ENCODE data around the gene CTSD. TPM values are rescaled to one million over a fixed set of nuclear protein-coding genes. Genes with fewer than 3 reads are reported as not detected.
"Not testable (repeated sequence)": the region's sequence is repeated elsewhere in the genome, so short reads cannot be mapped to it uniquely, and the experiment has no call there.

The CTSD gene
- total RNA-seq = 10 to 100 TPM; 38.8 to 41.5 TPM

DNA sequence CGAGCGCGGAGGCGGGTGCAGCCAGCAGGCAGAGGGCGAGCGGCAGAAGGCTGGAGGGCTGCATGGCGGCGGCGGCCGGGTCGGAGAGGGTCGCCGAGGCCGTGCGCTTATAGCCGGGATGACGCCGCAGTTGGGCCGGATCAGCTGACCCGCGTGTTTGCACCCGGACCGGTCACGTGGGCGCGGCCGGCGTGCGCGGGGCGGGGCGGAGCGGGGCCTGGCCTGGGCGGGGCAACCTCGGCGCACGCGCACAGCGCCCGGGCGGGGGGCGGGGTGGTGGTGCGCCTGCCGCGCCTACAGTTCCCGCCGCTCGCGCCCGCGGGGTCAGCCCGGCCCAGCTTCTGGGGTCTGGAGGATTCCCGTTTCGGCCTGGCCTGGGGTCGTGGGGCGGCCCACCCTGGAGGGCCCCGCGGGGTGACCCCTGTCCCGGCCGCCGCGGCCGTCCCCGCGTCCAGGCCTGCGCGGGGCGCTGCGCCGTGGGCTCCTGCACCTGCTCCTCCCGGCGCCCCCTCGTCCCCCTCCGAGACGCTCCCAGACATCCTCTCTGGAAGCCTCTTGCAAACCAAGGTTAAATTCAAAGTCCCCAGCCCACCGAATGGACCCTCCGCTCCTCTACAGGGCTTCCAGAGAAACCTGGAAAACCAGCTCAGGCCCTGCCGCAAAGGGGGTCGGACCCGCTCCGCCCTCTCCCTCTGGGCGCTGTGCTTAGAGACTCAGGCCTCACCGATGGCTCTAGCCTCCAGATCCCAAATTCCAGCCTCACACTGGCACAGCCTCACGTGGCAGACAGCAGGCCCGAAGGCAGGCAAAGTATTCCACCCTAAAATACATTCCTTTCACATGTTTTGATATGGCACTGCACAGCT, at the start of gene CTSD:
Gene CTSD (minus strand): TSS at position 132 of the 866 bp plus-strand sequence. CDS start 68 bp downstream, at position 64.
- Mint-ChIP-seq H3K27ac (peak within 1 kb of the TSS; percentile 58), H3K9me3 (ENCODE audit: low read depth) (no peaks in the 10 kb centered on the region), H3K4me1 (peaks cover 35% of the 10 kb centered on the region), H3K4me3 (peak within 1 kb of the TSS; percentile 83), H3K27me3 (no peaks in the 10 kb centered on the region), H3K36me3 (ENCODE audit: low read depth) (no peaks in the 10 kb centered on the region)
- DNase-seq (peak; percentile 94), ATAC-seq (peak; percentile 91)
- intact Hi-C loops (cut with DNase I, micrococcal nuclease) = loop anchor here in 1 of 2 experiments (1.0 to 10.0 kb wide), 6 partner anchors 8 to 919 kb away; partner anchors contain the start of genes DUSP8, LSP1, POLR2L and TSPAN4
- POLR2A ChIA-PET = no interaction called here
- CTCF ChIA-PET = interaction anchor here (0.5 to 1.0 kb wide), 4 partner anchors 9 to 206 kb away, joined by 3 to 4 read pairs (median 4); no protein-coding TSS in a partner anchor

DNA sequence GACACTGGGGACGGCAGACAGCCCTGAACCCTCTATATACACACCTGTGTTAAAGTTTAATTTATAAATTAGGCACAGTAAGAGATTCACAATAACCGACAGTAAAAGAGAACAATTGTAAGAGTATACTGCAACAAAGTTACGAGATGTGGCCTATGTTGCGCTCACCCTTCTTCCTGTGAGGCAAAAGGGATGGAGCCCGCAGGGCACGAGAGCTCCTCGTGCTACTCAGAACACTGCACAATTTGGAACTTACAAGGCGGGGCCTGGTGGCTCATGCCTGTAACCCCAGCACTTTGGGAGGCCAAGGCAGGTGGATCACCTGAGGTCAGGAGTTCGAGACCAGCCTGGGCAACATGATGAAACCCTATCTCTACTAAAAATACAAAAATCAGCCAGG, 49.6 kb upstream of the CTSD start:
- POLR2A ChIA-PET; DNase-seq; H3K9me3 Mint-ChIP-seq (ENCODE audit: low read depth); ATAC-seq; CTCF ChIA-PET; H3K27me3 Mint-ChIP-seq; H3K36me3 Mint-ChIP-seq (ENCODE audit: low read depth); H3K4me3 Mint-ChIP-seq; H3K27ac Mint-ChIP-seq; H3K4me1 Mint-ChIP-seq; intact Hi-C loops (cut with DNase I, micrococcal nuclease): not testable (repeated sequence)

DNA sequence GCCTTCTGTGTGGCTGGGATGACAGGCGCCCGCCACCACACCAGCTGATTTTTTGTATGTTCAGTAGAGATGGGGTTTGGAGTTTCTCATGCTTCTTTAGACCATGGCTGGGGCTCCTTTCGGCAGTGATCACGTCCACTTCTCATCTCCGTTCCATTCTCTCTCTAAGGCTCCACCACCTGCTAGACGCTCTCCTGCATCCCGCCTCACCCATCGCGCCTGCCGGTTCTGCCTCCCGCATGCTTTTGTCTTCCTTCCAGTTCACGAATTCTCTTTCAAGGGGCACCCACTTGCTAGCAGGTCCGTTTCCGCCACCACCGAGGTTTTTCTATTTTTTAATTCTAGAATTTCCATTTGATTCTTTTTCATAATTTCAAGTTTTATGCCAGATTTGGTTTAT, 49.1 kb upstream of the CTSD start:
- Mint-ChIP-seq H3K27ac (no peak overlapping the region), H3K36me3 (ENCODE audit: low read depth) (no peaks in the 10 kb centered on the region), H3K27me3 (no peaks in the 10 kb centered on the region), H3K4me1 (no peaks in the 10 kb centered on the region), H3K9me3 (ENCODE audit: low read depth) (no peaks in the 10 kb centered on the region), H3K4me3 (no peak overlapping the region)
- DNase-seq (no peak), ATAC-seq (no peak)
- intact Hi-C loops (cut with DNase I, micrococcal nuclease) = no loop called here
- CTCF ChIA-PET = interaction anchor here (0.7 kb wide), 1 partner anchor 340 kb away, joined by 3 read pairs; no protein-coding TSS in a partner anchor
- POLR2A ChIA-PET = no interaction called here

DNA sequence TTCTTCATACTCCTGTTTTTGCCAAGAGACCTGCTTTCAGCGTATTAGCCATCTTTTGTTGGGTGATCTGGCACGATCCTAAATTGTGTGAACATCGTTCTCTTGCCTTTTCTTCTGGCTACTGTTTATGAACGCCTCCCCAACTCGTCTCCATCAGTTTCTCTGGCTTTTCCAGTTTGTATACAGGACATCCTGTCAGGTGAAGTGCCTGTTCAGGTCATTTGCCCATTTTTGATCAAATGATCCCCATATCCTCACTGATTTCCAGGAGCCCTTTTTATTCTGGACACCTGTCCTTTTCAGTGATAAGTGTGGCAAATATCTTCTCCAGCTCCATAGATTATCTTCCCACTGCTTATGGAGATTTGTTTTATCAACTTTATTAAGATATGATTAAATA, 48.5 kb upstream of the CTSD start:
- no peaks in the 10 kb centered on the region for H3K4me1 Mint-ChIP-seq
- CTCF ChIA-PET = interaction anchor here (0.7 kb wide), 1 partner anchor 341 kb away, joined by 3 read pairs; no protein-coding TSS in a partner anchor

DNA sequence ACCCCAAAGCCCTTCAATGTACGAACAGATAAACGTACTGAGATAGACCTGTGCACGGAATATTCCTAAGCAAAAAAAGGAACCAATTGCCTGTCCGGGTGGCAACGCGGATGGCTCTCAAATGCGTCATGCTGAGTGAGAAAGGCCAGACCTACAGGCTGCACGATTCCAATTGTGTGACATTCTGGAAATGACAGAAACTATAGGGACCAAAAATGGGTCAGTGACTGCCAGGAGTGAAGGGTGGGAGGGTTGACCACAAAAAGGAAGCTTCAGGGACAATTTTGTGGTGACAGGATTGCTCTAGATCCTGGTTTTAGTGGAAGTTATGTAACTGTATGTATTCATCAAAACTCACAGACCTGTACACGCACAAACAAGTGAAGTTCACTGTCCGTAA, 47.0 kb upstream of the CTSD start:
- intact Hi-C loops (cut with DNase I, micrococcal nuclease) = no loop called here
- Mint-ChIP-seq H3K36me3 (ENCODE audit: low read depth) (no peaks in the 10 kb centered on the region), H3K4me1 (no peaks in the 10 kb centered on the region), H3K9me3 (ENCODE audit: low read depth) (no peaks in the 10 kb centered on the region), H3K4me3 (no peak overlapping the region), H3K27me3 (peaks cover 4% of the 10 kb centered on the region), H3K27ac (no peak overlapping the region)
- ChIA-PET CTCF (interaction anchor here (3.0 kb wide), 1 partner anchor 117 kb away, joined by 19 read pairs; no protein-coding TSS in a partner anchor), POLR2A (no interaction called here)
- DNase-seq = no peak
- ATAC-seq = no peak

More for the DNA sequence above, 48.5 kb upstream of the CTSD start:
- H3K4me3 Mint-ChIP-seq = no peak overlapping the region
- no peaks in the 10 kb centered on the region for H3K9me3 Mint-ChIP-seq (ENCODE audit: low read depth)
- intact Hi-C loops (cut with DNase I, micrococcal nuclease) = no loop called here
- POLR2A ChIA-PET = no interaction called here
- no peaks in the 10 kb centered on the region for H3K36me3 Mint-ChIP-seq (ENCODE audit: low read depth)
- ATAC-seq (no peak), DNase-seq (no peak)
- peaks cover 3% of the 10 kb centered on the region for H3K27me3 Mint-ChIP-seq
- H3K27ac Mint-ChIP-seq = no peak overlapping the region

DNA sequence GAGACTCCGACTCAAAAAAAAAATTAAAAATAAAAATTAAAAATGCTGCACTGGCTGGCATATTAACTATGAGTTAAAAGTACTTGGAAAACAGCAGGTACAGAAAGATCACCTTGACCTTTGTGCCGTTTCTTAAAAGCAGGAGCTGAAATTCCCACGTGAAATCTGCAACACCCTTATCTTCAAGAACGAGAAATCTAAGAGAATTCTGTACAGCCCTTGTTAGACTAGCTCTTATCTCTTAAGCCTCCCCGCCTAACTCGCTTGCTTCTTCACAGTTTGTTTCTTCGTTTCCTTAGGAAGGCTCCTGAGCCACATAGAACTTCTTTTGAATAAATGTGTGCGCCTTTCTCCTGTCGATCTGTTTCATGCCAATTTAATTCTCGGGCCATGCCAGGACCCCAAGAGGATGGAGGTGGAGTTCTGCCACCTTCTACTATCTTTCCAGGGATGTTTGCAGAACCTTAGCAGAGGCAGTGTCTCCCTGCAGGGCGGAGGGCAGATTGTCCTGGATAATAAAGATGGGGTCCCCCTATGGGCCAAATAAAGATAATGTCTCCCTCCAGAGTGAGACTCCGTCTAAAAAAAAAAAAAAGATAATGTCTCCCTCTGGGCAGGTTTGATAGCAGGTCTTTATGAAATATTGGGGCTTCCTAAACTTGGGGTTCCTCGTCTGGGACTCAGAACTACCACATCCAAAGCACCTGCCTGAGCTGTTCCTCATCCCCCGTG, 43.7 kb upstream of the CTSD start:
- ChIA-PET CTCF (interaction anchor here (0.6 to 3.5 kb wide), 5 partner anchors 26 to 344 kb away, joined by 3 to 13 read pairs (median 4); no protein-coding TSS in a partner anchor), POLR2A (no interaction called here)
- no peaks in the 10 kb centered on the region for H3K9me3 Mint-ChIP-seq (ENCODE audit: low read depth)
- DNase-seq (no peak), ATAC-seq (no peak)
- H3K4me3 Mint-ChIP-seq = no peak overlapping the region
- intact Hi-C loops (cut with DNase I, micrococcal nuclease) = no loop called here
- peaks cover 4% of the 10 kb centered on the region for H3K27me3 Mint-ChIP-seq
- no peaks in the 10 kb centered on the region for H3K36me3 Mint-ChIP-seq (ENCODE audit: low read depth)
- no peak overlapping the region for H3K27ac Mint-ChIP-seq
- no peaks in the 10 kb centered on the region for H3K4me1 Mint-ChIP-seq

DNA sequence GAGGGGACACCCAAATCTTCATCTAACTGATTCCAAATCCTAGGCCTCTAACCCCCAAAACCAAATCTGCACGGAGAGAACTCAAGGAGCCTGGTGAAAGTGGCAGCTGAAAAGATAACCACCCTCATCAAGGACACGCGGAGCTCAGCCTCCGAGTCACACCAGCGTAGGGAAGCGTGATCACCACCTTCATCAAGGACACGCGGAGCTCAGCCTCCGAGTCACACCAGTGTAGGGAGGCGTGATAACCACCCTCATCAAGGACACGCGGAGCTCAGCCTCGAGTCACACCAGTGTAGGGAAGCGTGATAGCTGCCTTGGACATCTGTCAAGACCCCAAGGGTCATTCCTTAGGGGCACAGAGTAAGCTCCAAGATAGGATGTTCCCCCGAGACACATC, 41.8 kb upstream of the CTSD start:
- DNase-seq (no peak), ATAC-seq (no peak)
- Mint-ChIP-seq H3K27ac (no peak overlapping the region), H3K4me3 (no peak overlapping the region), H3K9me3 (ENCODE audit: low read depth) (no peaks in the 10 kb centered on the region), H3K36me3 (ENCODE audit: low read depth) (no peaks in the 10 kb centered on the region), H3K27me3 (peaks cover 6% of the 10 kb centered on the region), H3K4me1 (no peaks in the 10 kb centered on the region)
- POLR2A ChIA-PET = no interaction called here
- intact Hi-C loops (cut with DNase I, micrococcal nuclease) = no loop called here
- CTCF ChIA-PET = interaction anchor here (0.6 to 3.5 kb wide), 6 partner anchors 13 to 205 kb away, joined by 3 to 13 read pairs (median 4); no protein-coding TSS in a partner anchor

DNA sequence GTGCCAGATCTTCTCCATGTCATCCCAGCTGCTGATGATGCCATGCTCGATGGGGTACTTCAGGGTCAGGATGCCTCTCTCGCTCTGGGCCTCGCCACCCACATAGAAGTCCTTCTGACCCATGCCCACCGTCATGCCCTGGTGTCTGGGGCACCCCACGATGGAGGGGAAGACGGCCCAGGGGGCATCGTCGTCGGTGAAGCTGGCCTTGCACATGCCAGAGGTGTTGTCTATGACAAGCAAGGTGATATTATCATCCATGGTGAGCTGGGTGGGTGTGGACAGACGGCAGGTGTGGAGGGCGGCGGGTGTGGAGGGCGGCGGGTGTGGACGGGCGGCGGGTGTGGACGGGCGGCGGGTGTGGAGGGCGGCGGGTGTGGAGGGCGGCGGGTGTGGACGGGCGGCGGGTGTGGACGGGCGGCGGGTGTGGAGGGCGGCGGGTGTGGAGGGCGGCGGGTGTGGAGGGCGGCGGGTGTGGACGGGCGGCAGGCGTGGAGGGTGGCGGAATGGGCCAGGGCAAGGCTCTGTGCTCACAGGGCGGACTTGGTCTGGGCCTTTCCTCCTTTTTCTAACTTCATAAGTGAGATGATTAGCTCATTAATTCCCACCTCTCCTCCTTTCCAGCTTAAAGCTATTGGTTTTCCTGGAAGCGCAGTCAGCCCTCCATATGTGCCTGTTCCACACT, 40.2 kb upstream of the CTSD start:
- H3K4me3 Mint-ChIP-seq; DNase-seq; POLR2A ChIA-PET; intact Hi-C loops (cut with DNase I, micrococcal nuclease); H3K27ac Mint-ChIP-seq; ATAC-seq; H3K27me3 Mint-ChIP-seq; H3K4me1 Mint-ChIP-seq; H3K36me3 Mint-ChIP-seq (ENCODE audit: low read depth); H3K9me3 Mint-ChIP-seq (ENCODE audit: low read depth): not testable (repeated sequence)
- CTCF ChIA-PET = interaction anchor here (0.5 to 3.5 kb wide), 5 partner anchors 29 to 292 kb away, joined by 3 to 13 read pairs (median 3); no protein-coding TSS in a partner anchor

DNA sequence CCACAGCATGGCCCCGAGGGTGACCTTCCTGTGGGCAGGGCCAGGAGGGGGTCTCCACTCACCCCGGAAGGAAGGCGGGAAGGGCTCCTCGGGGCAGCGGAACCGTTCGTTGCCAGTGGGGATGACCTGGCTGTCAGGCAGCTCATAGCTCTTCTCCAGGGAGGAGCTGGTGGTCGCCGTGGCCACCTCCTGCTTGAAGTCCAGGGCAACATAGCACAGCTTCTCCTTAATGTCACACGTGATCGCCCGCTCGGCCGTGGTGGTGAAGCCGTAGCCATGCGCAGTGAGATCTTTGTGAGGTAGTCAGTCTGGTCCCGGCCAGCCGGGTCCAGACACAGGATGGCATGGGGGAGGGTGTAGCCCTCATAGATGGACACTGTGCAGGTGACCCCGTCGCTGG, 39.5 kb upstream of the CTSD start:
- ChIA-PET CTCF (no interaction called here), POLR2A (no interaction called here)
- Mint-ChIP-seq H3K36me3 (ENCODE audit: low read depth) (no peaks in the 10 kb centered on the region), H3K27ac (no peak overlapping the region), H3K4me1 (no peaks in the 10 kb centered on the region), H3K4me3 (no peak overlapping the region), H3K27me3 (peaks cover 6% of the 10 kb centered on the region), H3K9me3 (ENCODE audit: low read depth) (no peaks in the 10 kb centered on the region)
- intact Hi-C loops (cut with DNase I, micrococcal nuclease) = no loop called here
- no peak for ATAC-seq
- DNase-seq = no peak

DNA sequence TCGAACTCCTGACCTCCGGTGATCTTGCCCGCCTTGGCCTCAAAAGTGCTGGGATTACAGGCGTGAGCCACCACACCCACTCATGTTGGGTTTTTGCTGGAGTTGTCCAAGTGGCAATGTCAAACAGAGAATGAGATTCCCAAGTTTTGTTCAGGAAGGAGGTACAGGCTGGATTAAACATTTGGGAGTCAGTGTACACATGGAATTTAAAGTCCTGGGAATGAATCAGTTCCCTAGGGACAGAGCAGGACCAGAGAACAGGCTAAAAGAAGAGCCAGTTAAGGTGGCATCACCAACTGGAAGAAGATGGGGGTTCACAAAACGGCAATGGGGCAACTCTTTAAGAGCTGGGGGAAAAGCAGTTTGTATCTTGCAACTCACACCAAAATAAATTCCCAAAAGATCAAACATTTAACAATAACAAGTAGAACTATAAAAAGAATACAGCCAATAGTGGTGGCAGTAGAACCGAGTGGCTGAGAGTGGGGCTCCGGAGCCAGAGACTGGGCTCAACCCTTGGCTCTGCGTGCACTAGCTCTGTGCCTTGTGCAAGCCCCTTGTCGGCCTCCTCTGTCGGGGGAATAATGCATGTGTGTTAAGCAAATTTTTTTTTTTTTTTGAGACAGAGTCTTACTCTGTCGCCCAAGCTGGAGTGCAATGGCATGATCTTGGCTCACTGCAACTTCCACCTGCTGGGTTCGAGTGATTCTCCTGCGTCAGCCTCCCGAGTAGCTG, 33.8 kb upstream of the CTSD start:
- no peaks in the 10 kb centered on the region for H3K9me3 Mint-ChIP-seq (ENCODE audit: low read depth)
- no peak for ATAC-seq
- no peaks in the 10 kb centered on the region for H3K36me3 Mint-ChIP-seq (ENCODE audit: low read depth)
- DNase-seq = no peak
- CTCF ChIA-PET = interaction anchor here (0.6 to 1.2 kb wide), 2 partner anchors 26 to 103 kb away, joined by 3 to 5 read pairs; no protein-coding TSS in a partner anchor
- peaks cover 1% of the 10 kb centered on the region for H3K4me1 Mint-ChIP-seq
- no peak overlapping the region for H3K4me3 Mint-ChIP-seq
- H3K27ac Mint-ChIP-seq = no peak overlapping the region
- intact Hi-C loops (cut with DNase I, micrococcal nuclease) = no loop called here
- POLR2A ChIA-PET = no interaction called here
- peaks cover 10% of the 10 kb centered on the region for H3K27me3 Mint-ChIP-seq

Measured in activated CD4-positive, alpha-beta T cell treated with anti-CD3 and anti-CD28 coated beads for 36 hours (primary cell).